ENCODE measurements around the gene GYS1. TPM values are rescaled to one million over a fixed set of nuclear protein-coding genes. Genes with fewer than 3 reads are reported as not detected.
A peak's percentile ranks its signal among the peaks of the same experiment; 100 is the strongest.
"Not testable (repeated sequence)": the region's sequence is repeated elsewhere in the genome, so short reads cannot be mapped to it uniquely, and the experiment has no call there.

GYS1 gene
- total RNA-seq, 4 donors from 2014 or later = 16.4 to 33.3 (median 20.5) TPM

- DNase-seq (ENCODE audit: low spot score in 2 of 2); intact Hi-C loops (cut with DNase I; ENCODE audit: low total_unique reads); H3K4me3 ChIP-seq (ENCODE audit: low read depth, poor library complexity, severe bottlenecking): not testable (repeated sequence)
- 85 to 87% methylated on average over 4 of the region's 6 CpGs for WGBS, 2 donors
Measured at GRCh38 chr19:49025088-49025487, 32.0 kb upstream of the GYS1 start.

- H3K4me3 ChIP-seq (ENCODE audit: low read depth, poor library complexity, severe bottlenecking); DNase-seq (ENCODE audit: low spot score in 2 of 2); intact Hi-C loops (cut with DNase I; ENCODE audit: low total_unique reads): not testable (repeated sequence)
- WGBS, 2 donors = 70 to 73% methylated on average over 13 to 14 of the region's 15 CpGs
Measured at GRCh38 chr19:49024233-49024632, 31.1 kb upstream of the GYS1 start, which contains the start of gene CGB3. Gene CGB3, minus strand, starts transcription at chr19:49024333. Its CDS starts 362 bp downstream, at chr19:49023971.

GRCh38 chr19:49022116-49022515 lies 29.0 kb upstream of the GYS1 start:
- intact Hi-C loops (cut with DNase I; ENCODE audit: low total_unique reads) = no loop called here
- WGBS, 2 donors = 94 to 96% methylated on average over 9 of the region's 9 CpGs
- TF ChIP-seq POLR2A (IDR thresholded peaks at IDR 0.05) = no peak
- TF ChIP-seq, protein P1, sequence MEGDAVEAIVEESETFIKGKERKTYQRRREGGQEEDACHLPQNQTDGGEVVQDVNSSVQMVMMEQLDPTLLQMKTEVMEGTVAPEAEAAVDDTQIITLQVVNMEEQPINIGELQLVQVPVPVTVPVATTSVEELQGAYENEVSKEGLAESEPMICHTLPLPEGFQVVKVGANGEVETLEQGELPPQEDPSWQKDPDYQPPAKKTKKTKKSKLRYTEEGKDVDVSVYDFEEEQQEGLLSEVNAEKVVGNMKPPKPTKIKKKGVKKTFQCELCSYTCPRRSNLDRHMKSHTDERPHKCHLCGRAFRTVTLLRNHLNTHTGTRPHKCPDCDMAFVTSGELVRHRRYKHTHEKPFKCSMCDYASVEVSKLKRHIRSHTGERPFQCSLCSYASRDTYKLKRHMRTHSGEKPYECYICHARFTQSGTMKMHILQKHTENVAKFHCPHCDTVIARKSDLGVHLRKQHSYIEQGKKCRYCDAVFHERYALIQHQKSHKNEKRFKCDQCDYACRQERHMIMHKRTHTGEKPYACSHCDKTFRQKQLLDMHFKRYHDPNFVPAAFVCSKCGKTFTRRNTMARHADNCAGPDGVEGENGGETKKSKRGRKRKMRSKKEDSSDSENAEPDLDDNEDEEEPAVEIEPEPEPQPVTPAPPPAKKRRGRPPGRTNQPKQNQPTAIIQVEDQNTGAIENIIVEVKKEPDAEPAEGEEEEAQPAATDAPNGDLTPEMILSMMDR (IDR thresholded peaks at IDR 0.05) = no peak
- no peak overlapping the region for H3K4me3 ChIP-seq (ENCODE audit: low read depth, poor library complexity, severe bottlenecking)
- no peak for DNase-seq (ENCODE audit: low spot score in 2 of 2)

- TF ChIP-seq, protein P1 (IDR thresholded peaks at IDR 0.05) = no peak
- no peak for TF ChIP-seq POLR2A (IDR thresholded peaks at IDR 0.05)
- intact Hi-C loops (cut with DNase I; ENCODE audit: low total_unique reads) = no loop called here
- DNase-seq (ENCODE audit: low spot score in 2 of 2) = no peak
- H3K4me3 ChIP-seq (ENCODE audit: low read depth, poor library complexity, severe bottlenecking) = no peak overlapping the region
- 41% methylated on average over 16 of the region's 16 CpGs for WGBS, 2 donors
Measured at GRCh38 chr19:49020931-49021895, 28.1 kb upstream of the GYS1 start.

DNA sequence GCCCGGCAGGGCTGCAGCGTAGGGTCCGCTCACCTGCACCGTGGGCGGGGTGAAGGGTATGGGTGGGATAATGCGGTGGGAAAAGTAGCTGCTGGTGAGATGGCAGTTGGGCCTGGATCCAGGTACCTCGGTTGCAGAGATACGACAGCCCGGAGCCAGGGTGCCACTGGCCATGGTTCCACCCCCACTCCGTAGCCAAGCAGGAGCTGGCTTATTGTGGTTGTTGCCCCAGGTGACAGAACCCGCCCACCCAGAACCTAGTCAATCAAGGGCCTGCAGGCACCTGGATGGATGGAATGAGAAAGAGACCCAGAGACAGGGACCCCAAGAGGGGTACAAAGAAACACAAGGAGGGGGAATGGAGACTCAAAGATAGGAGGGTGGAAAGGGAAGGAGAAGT lies 27.2 kb upstream of the GYS1 start:
- TF ChIP-seq POLR2A (IDR thresholded peaks at IDR 0.05) = no peak
- TF ChIP-seq, protein P1 (IDR thresholded peaks at IDR 0.05) = no peak
- 66 to 70% methylated on average over 11 of the region's 11 CpGs for WGBS, 2 donors
- H3K4me3 ChIP-seq (ENCODE audit: low read depth, poor library complexity, severe bottlenecking) = no peak overlapping the region
- intact Hi-C loops (cut with DNase I; ENCODE audit: low total_unique reads) = no loop called here
- DNase-seq (ENCODE audit: low spot score in 2 of 2) = no peak

DNA sequence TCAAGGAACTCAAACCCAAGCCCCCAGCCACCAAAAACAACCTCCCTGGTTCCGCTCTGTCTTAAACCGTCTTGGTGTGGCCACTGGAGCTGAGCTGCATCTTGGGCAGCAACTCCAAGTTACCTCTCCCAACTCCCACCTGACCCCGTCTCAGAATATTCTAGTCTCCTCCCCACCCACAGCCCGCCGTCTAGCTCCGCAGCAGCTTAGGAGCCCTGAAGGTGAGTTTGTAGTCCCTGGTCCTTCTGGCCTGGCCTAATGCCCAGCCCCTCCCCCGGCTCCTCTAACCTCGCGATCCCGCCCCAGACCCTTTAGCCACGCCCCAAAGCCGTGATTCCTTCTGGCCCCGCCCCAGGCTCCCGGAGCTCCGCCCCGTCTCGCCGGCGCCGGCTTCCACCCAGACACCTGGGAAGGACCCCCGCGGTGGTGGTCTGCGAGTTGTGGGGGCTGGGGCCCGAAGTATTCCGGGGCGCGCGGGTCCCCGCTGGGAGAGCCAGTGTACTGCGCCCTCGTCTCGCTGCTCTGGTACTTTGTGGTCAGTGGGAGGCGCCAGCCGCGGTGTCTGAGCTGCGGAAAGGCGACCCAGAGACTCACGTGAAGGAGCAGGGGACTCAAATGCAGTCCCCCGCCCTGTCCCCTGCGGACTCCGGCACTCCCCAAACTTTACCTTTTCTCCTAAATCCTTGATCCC lies 26.3 kb upstream of the GYS1 start:
- 13 to 29% methylated on average over 36 to 41 of the region's 41 CpGs for WGBS, 2 donors

GRCh38 chr19:49018388-49019241 lies 25.5 kb upstream of the GYS1 start:
- 1 to 6% methylated on average over 42 to 50 of the region's 50 CpGs for WGBS, 2 donors
- intact Hi-C loops (cut with DNase I; ENCODE audit: low total_unique reads); DNase-seq (ENCODE audit: low spot score in 2 of 2): not testable (repeated sequence)
- peak overlapping the region; percentile 3 for H3K4me3 ChIP-seq (ENCODE audit: low read depth, poor library complexity, severe bottlenecking)

More for the DNA sequence above, 26.3 kb upstream of the GYS1 start:
- peak overlapping the region; percentile 7 for H3K4me3 ChIP-seq (ENCODE audit: low read depth, poor library complexity, severe bottlenecking)
- TF ChIP-seq POLR2A (IDR thresholded peaks at IDR 0.05) = no peak
- TF ChIP-seq, protein P1 (IDR thresholded peaks at IDR 0.05) = no peak
- intact Hi-C loops (cut with DNase I; ENCODE audit: low total_unique reads) = no loop called here
- peak; percentile 62 to 93 for DNase-seq (ENCODE audit: low spot score in 2 of 2)

All from lower leg skin (tissue), 4 donors.